Fibroblast of the conjunctiva (primary cell): ENCODE results near the gene ERV3-1.
"Not testable (repeated sequence)": the region's sequence is repeated elsewhere in the genome, so short reads cannot be mapped to it uniquely, and the experiment has no call there.

ENCODE experiments used
- DNase-seq: peaks from one replicate; pipeline ENCODE4 v3.0.0-alpha.2; 2010; ENCODE audit warnings: low read depth

Gene ERV3-1

GRCh38 chr7:65006094-65006992, at the start of gene ERV3-1:
Gene ERV3-1 (minus strand): TSS chr7:65006687. CDS start chr7:64993026, 13,661 bp downstream.
- DNase-seq = peak; percentile 88

- DNase-seq = not testable (repeated sequence)
These were observed 49.3 kb upstream of the ERV3-1 start for GRCh38 chr7:65055786-65056185.

GRCh38 chr7:65054466-65054994, 48.0 kb upstream of the ERV3-1 start:
- DNase-seq = not testable (repeated sequence)

- not testable (repeated sequence) for DNase-seq
These were observed 45.2 kb upstream of the ERV3-1 start for GRCh38 chr7:65051654-65052053.

GRCh38 chr7:65051139-65051538, 44.7 kb upstream of the ERV3-1 start:
- not testable (repeated sequence) for DNase-seq

- DNase-seq = not testable (repeated sequence)
These were observed 39.8 kb upstream of the ERV3-1 start for GRCh38 chr7:65046329-65046728.

GRCh38 chr7:65045589-65045988, 39.1 kb upstream of the ERV3-1 start:
- not testable (repeated sequence) for DNase-seq

- not testable (repeated sequence) for DNase-seq
These were observed 32.3 kb upstream of the ERV3-1 start for GRCh38 chr7:65038767-65039166.

GRCh38 chr7:65037740-65038688, 31.5 kb upstream of the ERV3-1 start:
- peak; percentile 83 for DNase-seq

- not testable (repeated sequence) for DNase-seq
These were observed 30.0 kb upstream of the ERV3-1 start for GRCh38 chr7:65036526-65036925.

GRCh38 chr7:65035469-65035868, 29.0 kb upstream of the ERV3-1 start:
- DNase-seq = not testable (repeated sequence)

GRCh38 chr7:65034120-65034782, 27.8 kb upstream of the ERV3-1 start:
- not testable (repeated sequence) for DNase-seq

- not testable (repeated sequence) for DNase-seq
These were observed 26.9 kb upstream of the ERV3-1 start for GRCh38 chr7:65033391-65033790.

GRCh38 chr7:65025023-65025422, 18.5 kb upstream of the ERV3-1 start:
- not testable (repeated sequence) for DNase-seq

GRCh38 chr7:65020978-65021377, 14.5 kb upstream of the ERV3-1 start:
- DNase-seq = not testable (repeated sequence)

GRCh38 chr7:65009881-65010280, 3.4 kb upstream of the ERV3-1 start:
- DNase-seq = not testable (repeated sequence)

- DNase-seq = not testable (repeated sequence)
These were observed 2.9 kb upstream of the ERV3-1 start for GRCh38 chr7:65009394-65009793.

- not testable (repeated sequence) for DNase-seq
These were observed 549 bp upstream of the ERV3-1 start for GRCh38 chr7:65007036-65007435.

GRCh38 chr7:65004575-65004974, 1.9 kb downstream of the ERV3-1 start:
- no peak for DNase-seq

- no peak for DNase-seq
These were observed 3.4 kb downstream of the ERV3-1 start for GRCh38 chr7:65002972-65003585.

- DNase-seq = no peak
These were observed 5.1 kb downstream of the ERV3-1 start for GRCh38 chr7:65001291-65001814.
